Lung (tissue), 12 donors: Measurements from ENCODE around the gene MAML3. TPM values are rescaled to one million over a fixed set of nuclear protein-coding genes. Genes with fewer than 3 reads are reported as not detected.

Source experiments
- ATAC-seq: fragments of 200-7000 bp; cut with Tn5 transposase; one replicate; pipeline ENCODE4 v1.9.1; 2020; ENCODE audit warnings: moderate number of reproducible peaks; ENCODE audit not compliant: insufficient read depth, low FRiP score
- DNase-seq, 3 donors: peaks; one replicate each; pipeline ENCODE4 v3.0.0-alpha.2; 2013 to 2017
- H3K27ac ChIP-seq, 2 donors: one replicate each; pipeline ENCODE4 v1.5.1; 2013; ENCODE audit warnings: mild to moderate bottlenecking in 2 of 2, moderate library complexity in 2 of 2, control low read depth in 1 of 2, inconsistent platforms in 1 of 2, low read depth in 1 of 2, low read length in 1 of 2
- H3K27me3 ChIP-seq, 3 donors: one replicate each; pipeline ENCODE4 v1.5.1; 2013; ENCODE audit warnings: low read length in 2 of 3; ENCODE audit not compliant: control insufficient read depth in 3 of 3, insufficient read depth in 3 of 3
- H3K36me3 ChIP-seq, 4 donors: one replicate each; pipeline ENCODE4 v1.5.1; 2013; ENCODE audit warnings: low read length in 4 of 4, mild to moderate bottlenecking in 1 of 4, moderate library complexity in 1 of 4; ENCODE audit not compliant: control insufficient read depth in 4 of 4, insufficient read depth in 4 of 4
- H3K4me1 ChIP-seq, 5 donors: one replicate each; pipeline ENCODE4 v1.5.1; 2013; ENCODE audit warnings: low read length in 5 of 5, mild to moderate bottlenecking in 2 of 5, moderate library complexity in 1 of 5; ENCODE audit not compliant: control insufficient read depth in 5 of 5, insufficient read depth in 5 of 5
- H3K4me3 ChIP-seq: one replicate; pipeline ENCODE4 v1.5.1; 2013; ENCODE audit warnings: mild to moderate bottlenecking, control low read depth, moderate library complexity
- H3K9ac ChIP-seq, 2 donors: one replicate each; pipeline ENCODE4 v1.5.1; 2013; ENCODE audit warnings: low read length in 2 of 2, control low read depth in 1 of 2; ENCODE audit not compliant: insufficient read depth in 1 of 2
- H3K9me3 ChIP-seq, 4 donors: one replicate each; pipeline ENCODE4 v1.5.1; 2013; ENCODE audit warnings: low read length in 3 of 4, mild to moderate bottlenecking in 1 of 4, moderate library complexity in 1 of 4; ENCODE audit not compliant: control insufficient read depth in 4 of 4, insufficient read depth in 3 of 4
- WGBS, 2 donors: extraction: QIAGEN DNeasy Blood & Tissue Kit; methylation state at CpG; one replicate each; pipeline ENCODE4 v1.1.7; 2013; 5-methylcytosine and 5-hydroxymethylcytosine counted together
- polyA plus RNA-seq, 2 donors: library from polyadenylated mRNA; stranded (reverse); fragments of 200-250 nt; gene quantifications; one replicate each; pipeline ENCODE4 v1.2.1, GENCODE V29; 2013
- total RNA-seq, 2 donors: library from RNA; depleted of rRNA in 1 of 2; stranded (reverse); fragments of >200 nt in 1 of 2; gene quantifications; one replicate each; pipeline ENCODE4 v1.2.1, GENCODE V29; 2014 to 2021
- TF ChIP-seq, protein P1 (sequence below): IDR thresholded peaks from 2 replicates; pipeline ENCODE4 v1.5.1; 2012; ENCODE audit warnings: mild to moderate bottlenecking; ENCODE audit errors: control extremely low read depth, extremely low read depth
- donor health status: control.
- donor health status: control.
- donor health status: Bipolar disorder and iron deficiency.
- donor health status: healthy.
- donor health status: DM: yes; HTN: yes; CAD: no.

MAML3 gene
- total and polyA plus RNA-seq, 4 donors = 3.0 to 16.4 (median 8.5) TPM

- ATAC-seq (no peak), DNase-seq (no peak)
- H3K4me3 ChIP-seq = no peak overlapping the region
- H3K27ac ChIP-seq = peak overlapping the region in 1 of 2 donors; percentile 3
- no peak overlapping the region for H3K9ac ChIP-seq
- no peaks in the 10 kb centered on the region for H3K27me3 ChIP-seq
- H3K9me3 ChIP-seq = peaks cover 0 to 1% (median 0%) of the 10 kb centered on the region in 4 donors
- WGBS, 2 donors = 27 to 57% methylated on average over 3 of the region's 3 CpGs
- peaks cover 0 to 11% (median 6%) of the 10 kb centered on the region in 5 donors for H3K4me1 ChIP-seq
- no peaks in the 10 kb centered on the region for H3K36me3 ChIP-seq
- TF ChIP-seq, protein P1, sequence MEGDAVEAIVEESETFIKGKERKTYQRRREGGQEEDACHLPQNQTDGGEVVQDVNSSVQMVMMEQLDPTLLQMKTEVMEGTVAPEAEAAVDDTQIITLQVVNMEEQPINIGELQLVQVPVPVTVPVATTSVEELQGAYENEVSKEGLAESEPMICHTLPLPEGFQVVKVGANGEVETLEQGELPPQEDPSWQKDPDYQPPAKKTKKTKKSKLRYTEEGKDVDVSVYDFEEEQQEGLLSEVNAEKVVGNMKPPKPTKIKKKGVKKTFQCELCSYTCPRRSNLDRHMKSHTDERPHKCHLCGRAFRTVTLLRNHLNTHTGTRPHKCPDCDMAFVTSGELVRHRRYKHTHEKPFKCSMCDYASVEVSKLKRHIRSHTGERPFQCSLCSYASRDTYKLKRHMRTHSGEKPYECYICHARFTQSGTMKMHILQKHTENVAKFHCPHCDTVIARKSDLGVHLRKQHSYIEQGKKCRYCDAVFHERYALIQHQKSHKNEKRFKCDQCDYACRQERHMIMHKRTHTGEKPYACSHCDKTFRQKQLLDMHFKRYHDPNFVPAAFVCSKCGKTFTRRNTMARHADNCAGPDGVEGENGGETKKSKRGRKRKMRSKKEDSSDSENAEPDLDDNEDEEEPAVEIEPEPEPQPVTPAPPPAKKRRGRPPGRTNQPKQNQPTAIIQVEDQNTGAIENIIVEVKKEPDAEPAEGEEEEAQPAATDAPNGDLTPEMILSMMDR = no peak
Observed at GRCh38 chr4:140103676-140104075, 50.3 kb downstream of the MAML3 start.

DNA sequence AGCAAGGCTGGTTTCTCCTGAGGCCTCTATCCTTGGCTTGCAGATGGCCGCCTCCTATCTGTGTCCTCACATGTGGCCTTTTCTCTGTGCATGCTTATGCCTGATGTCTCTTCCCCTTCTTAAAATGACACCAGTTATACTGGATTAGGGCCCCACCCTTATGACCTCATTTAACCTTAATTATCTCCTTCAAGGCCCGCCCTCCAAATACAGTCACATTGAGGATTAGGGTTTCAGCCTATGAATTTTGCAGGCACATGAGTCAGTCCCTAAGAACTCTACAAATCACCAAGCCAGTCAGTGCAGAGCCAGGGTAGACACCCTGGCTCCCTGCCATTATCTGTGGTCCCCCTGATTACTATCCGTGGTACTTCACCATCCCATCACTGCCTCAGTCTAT is 51.6 kb downstream of the MAML3 start:
- H3K4me1 ChIP-seq = peaks cover 4 to 24% (median 8%) of the 10 kb centered on the region in 5 donors

GRCh38 chr4:140100771-140101170 is 53.2 kb downstream of the MAML3 start:
- H3K4me3 ChIP-seq = no peak overlapping the region
- TF ChIP-seq, protein P1 = no peak
- peaks cover 9 to 39% (median 15%) of the 10 kb centered on the region in 5 donors for H3K4me1 ChIP-seq
- H3K27ac ChIP-seq = peak overlapping the region in 1 of 2 donors; percentile 83
- no peak overlapping the region for H3K9ac ChIP-seq
- H3K9me3 ChIP-seq = peaks cover 0 to 1% (median 0%) of the 10 kb centered on the region in 4 donors
- DNase-seq (no peak), ATAC-seq (no peak)
- H3K27me3 ChIP-seq = no peaks in the 10 kb centered on the region
- H3K36me3 ChIP-seq = no peaks in the 10 kb centered on the region
- WGBS, 2 donors = 95 to 97% methylated on average over 3 of the region's 3 CpGs

More for the DNA sequence above, 51.6 kb downstream of the MAML3 start:
- Histone ChIP-seq H3K36me3 (no peaks in the 10 kb centered on the region), H3K27me3 (no peaks in the 10 kb centered on the region), H3K4me3 (no peak overlapping the region), H3K27ac (no peak overlapping the region), H3K9me3 (peaks cover 0 to 1% (median 0%) of the 10 kb centered on the region in 4 donors), H3K9ac (no peak overlapping the region)
- TF ChIP-seq, protein P1 = no peak
- ATAC-seq (no peak), DNase-seq (no peak)
- WGBS, 2 donors = 91 to 95% methylated on average over 3 of the region's 3 CpGs

- H3K27me3 ChIP-seq = no peaks in the 10 kb centered on the region
- TF ChIP-seq, protein P1 = no peak
- 18 to 33% methylated on average over 7 of the region's 7 CpGs for WGBS, 2 donors
- H3K36me3 ChIP-seq = no peaks in the 10 kb centered on the region
- no peak for DNase-seq
- H3K9ac ChIP-seq = no peak overlapping the region
- peaks cover 14 to 46% (median 17%) of the 10 kb centered on the region in 5 donors for H3K4me1 ChIP-seq
- H3K27ac ChIP-seq = no peak overlapping the region
- peak; percentile 23 for ATAC-seq
- peaks cover 0 to 1% (median 0%) of the 10 kb centered on the region in 4 donors for H3K9me3 ChIP-seq
- no peak overlapping the region for H3K4me3 ChIP-seq
Observed at GRCh38 chr4:140099983-140100382, 54.0 kb downstream of the MAML3 start.
